Measurements from ENCODE around the gene TMEM61. TPM values are rescaled to one million over a fixed set of nuclear protein-coding genes. Genes with fewer than 3 reads are reported as not detected.

The TMEM61 gene
- total and polyA plus RNA-seq, 2 experiments from 2014 or later, result not detected

- Histone ChIP-seq H3K4me3 (no peak overlapping the region), H3K27me3 (peaks cover 12% of the 10 kb centered on the region), H3K9me3 (ENCODE audit: low read depth) (no peaks in the 10 kb centered on the region), H3K36me3 (no peaks in the 10 kb centered on the region), H3K4me1 (ENCODE audit: low read depth) (no peaks in the 10 kb centered on the region), H3K27ac (no peak overlapping the region)
- DNase-seq (ENCODE audit: low read depth in 1 of 2, low spot score in 1 of 2), result no peak
- TF ChIP-seq CTCF (IDR thresholded peaks at IDR 0.05; ENCODE audit: low read depth, low read length), result no peak
These were observed 52.8 kb downstream of the TMEM61 start for GRCh38 chr1:55033265-55033614.

GRCh38 chr1:55034476-55035133 lies 54.2 kb downstream of the TMEM61 start:
- Histone ChIP-seq H3K27ac (no peak overlapping the region), H3K36me3 (no peaks in the 10 kb centered on the region)
- DNase-seq (ENCODE audit: low read depth in 1 of 2, low spot score in 1 of 2), result no peak

GRCh38 chr1:55035904-55036303 lies 55.5 kb downstream of the TMEM61 start:
- DNase-seq (ENCODE audit: low read depth in 1 of 2, low spot score in 1 of 2), result no peak
- no peaks in the 10 kb centered on the region for H3K36me3 ChIP-seq
- H3K4me3 ChIP-seq, result no peak overlapping the region
- no peak for TF ChIP-seq CTCF (IDR thresholded peaks at IDR 0.05; ENCODE audit: low read depth, low read length)
- H3K27me3 ChIP-seq, result peaks cover 39% of the 10 kb centered on the region
- H3K4me1 ChIP-seq (ENCODE audit: low read depth), result no peaks in the 10 kb centered on the region
- no peak overlapping the region for H3K27ac ChIP-seq
- no peaks in the 10 kb centered on the region for H3K9me3 ChIP-seq (ENCODE audit: low read depth)

More at GRCh38 chr1:55034476-55035133, 54.2 kb downstream of the TMEM61 start:
- no peak for TF ChIP-seq CTCF (IDR thresholded peaks at IDR 0.05; ENCODE audit: low read depth, low read length)
- Histone ChIP-seq H3K27me3 (peaks cover 26% of the 10 kb centered on the region), H3K4me1 (ENCODE audit: low read depth) (no peaks in the 10 kb centered on the region), H3K4me3 (no peak overlapping the region), H3K9me3 (ENCODE audit: low read depth) (no peaks in the 10 kb centered on the region)

- no peak for TF ChIP-seq CTCF (IDR thresholded peaks at IDR 0.05; ENCODE audit: low read depth, low read length)
- no peak overlapping the region for H3K4me3 ChIP-seq
- H3K27me3 ChIP-seq, result peaks cover 56% of the 10 kb centered on the region
These were observed 57.5 kb downstream of the TMEM61 start for GRCh38 chr1:55037733-55038551.

GRCh38 chr1:55038552-55038838 lies 58.1 kb downstream of the TMEM61 start:
- DNase-seq (ENCODE audit: low read depth in 1 of 2, low spot score in 1 of 2), result no peak
- H3K27me3 ChIP-seq, result peaks cover 56% of the 10 kb centered on the region
- H3K4me1 ChIP-seq (ENCODE audit: low read depth), result no peaks in the 10 kb centered on the region
- H3K36me3 ChIP-seq, result no peaks in the 10 kb centered on the region
- no peak overlapping the region for H3K27ac ChIP-seq
- no peaks in the 10 kb centered on the region for H3K9me3 ChIP-seq (ENCODE audit: low read depth)
- TF ChIP-seq CTCF (IDR thresholded peaks at IDR 0.05; ENCODE audit: low read depth, low read length), result no peak
- no peak overlapping the region for H3K4me3 ChIP-seq

More at GRCh38 chr1:55037733-55038551, 57.5 kb downstream of the TMEM61 start:
- Histone ChIP-seq H3K27ac (no peak overlapping the region), H3K36me3 (no peaks in the 10 kb centered on the region), H3K9me3 (ENCODE audit: low read depth) (no peaks in the 10 kb centered on the region), H3K4me1 (ENCODE audit: low read depth) (no peaks in the 10 kb centered on the region)
- DNase-seq (ENCODE audit: low read depth in 1 of 2, low spot score in 1 of 2), result no peak

All from cardiac muscle cell (in vitro differentiated cells and primary cell).